Measurements from ENCODE around the gene DAB2IP. TPM values are rescaled to one million over a fixed set of nuclear protein-coding genes. Genes with fewer than 3 reads are reported as not detected.

Gene DAB2IP
- total and polyA plus RNA-seq, 4 donors = 19.4 to 75.0 (median 28.7) TPM

DNA sequence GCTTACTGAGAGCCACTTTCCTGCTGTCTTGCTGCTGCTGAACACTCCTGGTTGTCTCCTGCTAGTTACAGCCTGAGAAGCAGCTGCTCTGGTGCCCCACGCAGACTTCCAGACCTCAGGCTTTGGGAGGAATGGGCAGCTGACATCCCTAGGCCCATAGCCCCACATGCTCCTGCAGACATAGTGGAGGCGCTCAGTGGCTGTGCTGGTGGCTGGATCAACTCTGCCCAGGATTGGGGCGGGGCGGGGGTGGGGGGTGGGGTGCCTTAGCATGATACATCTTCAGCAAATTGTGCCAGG, 93.9 kb downstream of the DAB2IP start:
- ATAC-seq (ENCODE audit: insufficient read depth, low FRiP score) (no peak), DNase-seq (no peak)
- Histone ChIP-seq H3K9ac (ENCODE audit: insufficient read depth in 1 of 2, low read length in 2 of 2) (no peak overlapping the region), H3K4me1 (ENCODE audit: control insufficient read depth in 5 of 5, insufficient read depth in 5 of 5, low read length in 5 of 5) (peaks cover 10 to 37% (median 27%) of the 10 kb centered on the region in 5 donors), H3K27ac (ENCODE audit: low read depth in 1 of 2, low read length in 1 of 2) (peak overlapping the region in 1 of 2 donors; percentile 90), H3K9me3 (ENCODE audit: control insufficient read depth in 4 of 4, insufficient read depth in 3 of 4, low read length in 3 of 4) (no peaks in the 10 kb centered on the region), H3K4me3 (no peak overlapping the region), H3K36me3 (ENCODE audit: control insufficient read depth in 4 of 4, insufficient read depth in 4 of 4, low read length in 4 of 4) (peaks cover 0 to 2% (median 0%) of the 10 kb centered on the region in 4 donors), H3K27me3 (ENCODE audit: control insufficient read depth in 3 of 3, insufficient read depth in 3 of 3, low read length in 2 of 3) (no peaks in the 10 kb centered on the region)
- TF ChIP-seq, protein P1, sequence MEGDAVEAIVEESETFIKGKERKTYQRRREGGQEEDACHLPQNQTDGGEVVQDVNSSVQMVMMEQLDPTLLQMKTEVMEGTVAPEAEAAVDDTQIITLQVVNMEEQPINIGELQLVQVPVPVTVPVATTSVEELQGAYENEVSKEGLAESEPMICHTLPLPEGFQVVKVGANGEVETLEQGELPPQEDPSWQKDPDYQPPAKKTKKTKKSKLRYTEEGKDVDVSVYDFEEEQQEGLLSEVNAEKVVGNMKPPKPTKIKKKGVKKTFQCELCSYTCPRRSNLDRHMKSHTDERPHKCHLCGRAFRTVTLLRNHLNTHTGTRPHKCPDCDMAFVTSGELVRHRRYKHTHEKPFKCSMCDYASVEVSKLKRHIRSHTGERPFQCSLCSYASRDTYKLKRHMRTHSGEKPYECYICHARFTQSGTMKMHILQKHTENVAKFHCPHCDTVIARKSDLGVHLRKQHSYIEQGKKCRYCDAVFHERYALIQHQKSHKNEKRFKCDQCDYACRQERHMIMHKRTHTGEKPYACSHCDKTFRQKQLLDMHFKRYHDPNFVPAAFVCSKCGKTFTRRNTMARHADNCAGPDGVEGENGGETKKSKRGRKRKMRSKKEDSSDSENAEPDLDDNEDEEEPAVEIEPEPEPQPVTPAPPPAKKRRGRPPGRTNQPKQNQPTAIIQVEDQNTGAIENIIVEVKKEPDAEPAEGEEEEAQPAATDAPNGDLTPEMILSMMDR (IDR thresholded peaks at IDR 0.05; ENCODE audit: control extremely low read depth, extremely low read depth) = no peak
- WGBS, 2 donors = 93 to 95% methylated on average over 4 of the region's 4 CpGs

DNA sequence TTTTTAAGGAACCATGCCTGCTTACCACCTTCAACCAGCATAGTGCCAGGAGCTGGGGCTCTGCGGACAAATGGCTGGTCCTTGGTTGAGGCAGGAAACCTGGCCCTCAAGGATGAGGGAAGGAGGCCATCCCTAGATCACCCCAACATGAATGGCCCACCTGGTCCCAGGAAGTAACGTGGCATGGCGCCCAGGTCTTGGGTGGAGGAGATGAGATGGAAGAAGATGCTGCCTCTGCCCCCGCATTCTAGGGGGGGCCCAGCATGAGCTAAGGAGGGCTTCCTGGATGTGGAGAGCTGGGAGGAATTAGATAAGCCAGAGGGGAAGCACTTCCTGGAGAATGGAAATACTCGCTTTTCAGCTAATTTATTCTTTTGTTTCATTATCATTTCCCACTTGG, 95.0 kb downstream of the DAB2IP start:
- H3K9me3 ChIP-seq (ENCODE audit: control insufficient read depth in 4 of 4, insufficient read depth in 3 of 4, low read length in 3 of 4) = no peaks in the 10 kb centered on the region

DNA sequence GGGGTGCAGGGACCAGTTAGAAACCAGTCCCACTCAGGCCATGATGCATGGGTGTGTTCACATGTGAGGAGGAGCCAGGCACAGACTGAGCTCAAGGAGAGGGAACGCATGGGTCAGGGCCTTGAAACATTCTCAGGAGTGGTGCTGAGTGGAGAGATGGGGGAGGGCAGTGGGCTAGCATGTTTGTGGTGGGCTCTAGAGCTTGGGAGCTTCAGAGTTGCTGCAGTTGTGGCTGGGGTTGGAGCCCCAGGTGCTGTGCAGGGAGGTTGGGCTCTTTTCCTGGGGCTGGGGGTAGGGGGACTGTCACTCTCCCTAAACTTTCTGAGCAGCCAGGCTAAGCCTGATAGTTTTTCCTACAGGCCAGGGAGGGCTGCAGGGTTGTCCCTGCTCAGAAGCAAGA, 95.4 kb downstream of the DAB2IP start:
- H3K9ac ChIP-seq (ENCODE audit: insufficient read depth in 1 of 2, low read length in 2 of 2) = no peak overlapping the region
- no peak for DNase-seq
- peaks cover 20 to 41% (median 36%) of the 10 kb centered on the region in 5 donors for H3K4me1 ChIP-seq (ENCODE audit: control insufficient read depth in 5 of 5, insufficient read depth in 5 of 5, low read length in 5 of 5)
- no peak overlapping the region for H3K27ac ChIP-seq (ENCODE audit: low read depth in 1 of 2, low read length in 1 of 2)
- H3K4me3 ChIP-seq = no peak overlapping the region
- peaks cover 0 to 4% (median 0%) of the 10 kb centered on the region in 4 donors for H3K36me3 ChIP-seq (ENCODE audit: control insufficient read depth in 4 of 4, insufficient read depth in 4 of 4, low read length in 4 of 4)
- H3K27me3 ChIP-seq (ENCODE audit: control insufficient read depth in 3 of 3, insufficient read depth in 3 of 3, low read length in 2 of 3) = no peaks in the 10 kb centered on the region
- TF ChIP-seq, protein P1 (IDR thresholded peaks at IDR 0.05; ENCODE audit: control extremely low read depth, extremely low read depth) = no peak
- H3K9me3 ChIP-seq (ENCODE audit: control insufficient read depth in 4 of 4, insufficient read depth in 3 of 4, low read length in 3 of 4) = no peaks in the 10 kb centered on the region
- ATAC-seq (ENCODE audit: insufficient read depth, low FRiP score) = no peak
- WGBS, 2 donors = 56 to 78% methylated on average over 1 of the region's 1 CpG

More for the DNA sequence above, 95.0 kb downstream of the DAB2IP start:
- Histone ChIP-seq H3K9ac (ENCODE audit: insufficient read depth in 1 of 2, low read length in 2 of 2) (no peak overlapping the region), H3K27ac (ENCODE audit: low read depth in 1 of 2, low read length in 1 of 2) (peak overlapping the region in 1 of 2 donors; percentile 18), H3K27me3 (ENCODE audit: control insufficient read depth in 3 of 3, insufficient read depth in 3 of 3, low read length in 2 of 3) (no peaks in the 10 kb centered on the region), H3K4me3 (no peak overlapping the region), H3K36me3 (ENCODE audit: control insufficient read depth in 4 of 4, insufficient read depth in 4 of 4, low read length in 4 of 4) (peaks cover 0 to 4% (median 0%) of the 10 kb centered on the region in 4 donors), H3K4me1 (ENCODE audit: control insufficient read depth in 5 of 5, insufficient read depth in 5 of 5, low read length in 5 of 5) (peaks cover 15 to 38% (median 34%) of the 10 kb centered on the region in 5 donors)
- no peak for ATAC-seq (ENCODE audit: insufficient read depth, low FRiP score)
- no peak for DNase-seq
- TF ChIP-seq, protein P1 (IDR thresholded peaks at IDR 0.05; ENCODE audit: control extremely low read depth, extremely low read depth) = no peak
- 87 to 88% methylated on average over 5 of the region's 5 CpGs for WGBS, 2 donors

DNA sequence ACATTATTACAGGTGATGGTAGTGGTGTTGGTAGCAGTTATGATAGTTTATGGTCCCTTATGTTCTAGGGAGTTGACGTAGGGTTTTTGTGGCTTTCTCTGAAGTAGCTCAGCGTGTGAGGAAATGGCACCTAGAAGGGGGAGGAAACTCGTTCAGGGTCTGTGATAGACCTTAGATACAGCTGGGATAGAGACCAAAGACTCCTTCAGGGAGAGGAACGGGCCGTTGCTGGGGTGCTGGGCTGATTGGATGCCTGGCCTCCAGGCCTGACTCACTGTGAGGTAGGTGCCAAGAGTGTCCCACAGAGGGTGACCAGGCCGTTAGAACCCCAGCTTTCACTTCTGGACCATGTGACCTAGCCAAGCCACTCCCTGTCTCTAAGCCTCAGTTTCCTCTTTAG, 96.6 kb downstream of the DAB2IP start:
- Histone ChIP-seq H3K9ac (ENCODE audit: insufficient read depth in 1 of 2, low read length in 2 of 2) (no peak overlapping the region), H3K4me3 (no peak overlapping the region), H3K27me3 (ENCODE audit: control insufficient read depth in 3 of 3, insufficient read depth in 3 of 3, low read length in 2 of 3) (no peaks in the 10 kb centered on the region), H3K27ac (ENCODE audit: low read depth in 1 of 2, low read length in 1 of 2) (peak overlapping the region; percentile 16 to 61), H3K36me3 (ENCODE audit: control insufficient read depth in 4 of 4, insufficient read depth in 4 of 4, low read length in 4 of 4) (peaks cover 0 to 4% (median 0%) of the 10 kb centered on the region in 4 donors), H3K9me3 (ENCODE audit: control insufficient read depth in 4 of 4, insufficient read depth in 3 of 4, low read length in 3 of 4) (no peaks in the 10 kb centered on the region), H3K4me1 (ENCODE audit: control insufficient read depth in 5 of 5, insufficient read depth in 5 of 5, low read length in 5 of 5) (peaks cover 19 to 44% (median 32%) of the 10 kb centered on the region in 5 donors)
- DNase-seq (no peak), ATAC-seq (ENCODE audit: insufficient read depth, low FRiP score) (no peak)
- TF ChIP-seq, protein P1 (IDR thresholded peaks at IDR 0.05; ENCODE audit: control extremely low read depth, extremely low read depth) = no peak
- WGBS, 2 donors = 48% methylated on average over 6 of the region's 6 CpGs
